ENCODE results near the gene BTNL9. TPM values are rescaled to one million over a fixed set of nuclear protein-coding genes. Genes with fewer than 3 reads are reported as not detected.
"Not testable (repeated sequence)": the region's sequence is repeated elsewhere in the genome, so short reads cannot be mapped to it uniquely, and the experiment has no call there.

Gene BTNL9
- total RNA-seq, 2 experiments from 2014 or later, result not detected

- peaks cover 6% of the 10 kb centered on the region for H3K27me3 Mint-ChIP-seq
- H3K4me3 Mint-ChIP-seq, result no peak overlapping the region
- H3K36me3 Mint-ChIP-seq, result no peaks in the 10 kb centered on the region
- H3K4me1 Mint-ChIP-seq, result no peaks in the 10 kb centered on the region
- H3K9me3 Mint-ChIP-seq, result peaks cover 2% of the 10 kb centered on the region
- POLR2A ChIA-PET, result no interaction called here
- DNase-seq (no peak), ATAC-seq (ENCODE audit: low read depth) (no peak)
- no peak overlapping the region for H3K27ac Mint-ChIP-seq
Measured at GRCh38 chr5:181035991-181036815, 3.9 kb upstream of the BTNL9 start.

GRCh38 chr5:181036816-181037364 lies 3.2 kb upstream of the BTNL9 start:
- DNase-seq (no peak), ATAC-seq (ENCODE audit: low read depth) (no peak)
- peaks cover 8% of the 10 kb centered on the region for H3K27me3 Mint-ChIP-seq
- H3K4me3 Mint-ChIP-seq, result no peak overlapping the region
- no peaks in the 10 kb centered on the region for H3K36me3 Mint-ChIP-seq
- no peaks in the 10 kb centered on the region for H3K4me1 Mint-ChIP-seq
- H3K27ac Mint-ChIP-seq, result no peak overlapping the region
- POLR2A ChIA-PET, result no interaction called here
- H3K9me3 Mint-ChIP-seq, result peaks cover 1% of the 10 kb centered on the region

DNA sequence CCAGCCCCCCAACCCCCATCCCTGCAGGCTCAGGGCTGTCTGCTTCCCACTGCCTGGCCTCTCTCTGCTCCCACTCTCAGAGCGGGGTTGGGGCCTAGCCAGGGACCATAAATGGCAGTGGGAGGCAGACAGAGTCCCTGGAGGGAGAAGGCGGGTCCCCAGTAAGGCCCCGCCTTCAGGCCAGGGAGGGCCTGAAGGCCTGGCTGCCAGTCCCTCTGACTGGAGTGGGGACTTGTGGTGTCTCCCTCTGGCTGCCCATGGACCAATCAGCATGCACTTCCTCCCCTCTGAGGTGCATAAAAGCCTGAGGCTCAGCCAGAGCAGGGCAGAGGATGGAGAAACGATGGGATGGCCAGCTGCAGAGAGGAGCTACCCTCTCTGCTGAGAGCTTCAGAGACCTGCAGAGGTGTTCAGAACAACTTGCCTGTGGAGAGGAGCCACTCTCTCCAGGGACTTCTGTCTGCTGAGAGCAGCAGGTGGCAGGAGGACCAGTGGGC lies 2.7 kb upstream of the BTNL9 start:
- no peaks in the 10 kb centered on the region for H3K36me3 Mint-ChIP-seq
- H3K27ac Mint-ChIP-seq, result no peak overlapping the region
- DNase-seq (no peak), ATAC-seq (ENCODE audit: low read depth) (no peak)
- no peaks in the 10 kb centered on the region for H3K9me3 Mint-ChIP-seq
- H3K27me3 Mint-ChIP-seq, result peaks cover 10% of the 10 kb centered on the region
- POLR2A ChIA-PET, result no interaction called here
- H3K4me1 Mint-ChIP-seq, result no peaks in the 10 kb centered on the region
- no peak overlapping the region for H3K4me3 Mint-ChIP-seq

GRCh38 chr5:181039471-181039870 lies 595 bp upstream of the BTNL9 start:
- no peaks in the 10 kb centered on the region for H3K4me1 Mint-ChIP-seq
- no peak overlapping the region for H3K27ac Mint-ChIP-seq
- no peak overlapping the region for H3K4me3 Mint-ChIP-seq
- peaks cover 10% of the 10 kb centered on the region for H3K27me3 Mint-ChIP-seq
- ATAC-seq (ENCODE audit: low read depth) (no peak), DNase-seq (no peak)
- POLR2A ChIA-PET, result no interaction called here
- H3K36me3 Mint-ChIP-seq, result no peaks in the 10 kb centered on the region
- no peaks in the 10 kb centered on the region for H3K9me3 Mint-ChIP-seq

GRCh38 chr5:181040631-181040945 lies 522 bp downstream of the BTNL9 start:
- DNase-seq (no peak), ATAC-seq (ENCODE audit: low read depth) (no peak)
- no peaks in the 10 kb centered on the region for H3K36me3 Mint-ChIP-seq
- no peaks in the 10 kb centered on the region for H3K4me1 Mint-ChIP-seq
- H3K27ac Mint-ChIP-seq, result no peak overlapping the region
- H3K4me3 Mint-ChIP-seq, result no peak overlapping the region
- peaks cover 10% of the 10 kb centered on the region for H3K27me3 Mint-ChIP-seq
- POLR2A ChIA-PET, result no interaction called here
- no peaks in the 10 kb centered on the region for H3K9me3 Mint-ChIP-seq

DNA sequence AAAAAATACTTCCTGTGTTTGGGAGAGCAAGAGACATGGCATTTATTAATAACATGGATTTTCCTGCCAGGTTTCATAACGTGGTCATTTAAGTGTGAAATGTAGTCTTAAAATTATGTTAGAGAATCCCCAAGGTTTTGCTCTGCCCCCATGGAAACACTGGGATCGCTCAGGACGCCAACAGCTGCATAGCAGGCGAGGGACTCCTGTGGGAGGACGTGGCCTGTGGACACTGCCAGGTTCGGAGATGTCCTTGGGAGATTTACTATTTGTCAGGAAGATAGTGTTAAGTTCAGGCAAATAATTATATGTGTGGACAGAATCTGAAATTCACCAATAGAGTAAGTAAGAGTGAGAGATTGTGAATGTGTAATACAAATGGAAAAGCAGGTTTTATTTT lies 977 bp downstream of the BTNL9 start:
- Mint-ChIP-seq H3K4me3 (no peak overlapping the region), H3K27ac (no peak overlapping the region), H3K36me3 (no peaks in the 10 kb centered on the region)

GRCh38 chr5:181042036-181042713 lies 2.1 kb downstream of the BTNL9 start:
- H3K36me3 Mint-ChIP-seq, result no peaks in the 10 kb centered on the region
- no peak for ATAC-seq (ENCODE audit: low read depth)
- no peaks in the 10 kb centered on the region for H3K4me1 Mint-ChIP-seq
- H3K9me3 Mint-ChIP-seq, result no peaks in the 10 kb centered on the region
- POLR2A ChIA-PET, result no interaction called here
- H3K27me3 Mint-ChIP-seq, result peaks cover 10% of the 10 kb centered on the region
- no peak overlapping the region for H3K27ac Mint-ChIP-seq
- no peak overlapping the region for H3K4me3 Mint-ChIP-seq
- DNase-seq, result no peak

More for the DNA sequence above, 977 bp downstream of the BTNL9 start:
- POLR2A ChIA-PET, result no interaction called here
- Mint-ChIP-seq H3K9me3 (no peaks in the 10 kb centered on the region), H3K27me3 (peaks cover 10% of the 10 kb centered on the region), H3K4me1 (no peaks in the 10 kb centered on the region)
- DNase-seq (no peak), ATAC-seq (ENCODE audit: low read depth) (no peak)

DNA sequence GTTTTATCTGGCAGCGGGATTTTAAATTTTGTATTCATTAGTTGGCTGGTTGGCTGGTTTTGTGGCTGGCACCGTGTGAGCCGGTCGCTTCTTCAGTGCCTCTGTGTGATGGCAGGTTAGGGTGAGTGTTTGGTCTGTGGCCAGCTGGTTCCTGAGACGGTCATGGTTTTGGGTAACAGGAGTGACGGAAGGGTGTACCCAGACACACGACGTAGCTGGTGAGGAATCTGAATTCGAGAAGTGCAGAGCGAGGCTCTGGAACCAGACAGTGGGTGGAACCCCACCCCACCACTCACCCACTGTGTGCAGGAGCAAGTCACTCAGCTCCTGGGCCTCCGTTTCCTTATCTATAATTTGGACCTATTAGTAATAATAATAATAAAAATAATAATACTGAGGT lies 2.7 kb downstream of the BTNL9 start:
- Mint-ChIP-seq H3K9me3 (no peaks in the 10 kb centered on the region), H3K27me3 (peaks cover 10% of the 10 kb centered on the region), H3K36me3 (no peaks in the 10 kb centered on the region), H3K4me1 (no peaks in the 10 kb centered on the region), H3K4me3 (no peak overlapping the region), H3K27ac (no peak overlapping the region)
- POLR2A ChIA-PET, result no interaction called here
- no peak for DNase-seq
- ATAC-seq (ENCODE audit: low read depth), result no peak

- DNase-seq (no peak), ATAC-seq (ENCODE audit: low read depth) (no peak)
- POLR2A ChIA-PET, result no interaction called here
- no peaks in the 10 kb centered on the region for H3K9me3 Mint-ChIP-seq
- peaks cover 12% of the 10 kb centered on the region for H3K27me3 Mint-ChIP-seq
- H3K4me3 Mint-ChIP-seq, result no peak overlapping the region
- H3K36me3 Mint-ChIP-seq, result no peaks in the 10 kb centered on the region
- H3K4me1 Mint-ChIP-seq, result no peaks in the 10 kb centered on the region
- no peak overlapping the region for H3K27ac Mint-ChIP-seq
Measured at GRCh38 chr5:181043285-181044092, 3.4 kb downstream of the BTNL9 start.

DNA sequence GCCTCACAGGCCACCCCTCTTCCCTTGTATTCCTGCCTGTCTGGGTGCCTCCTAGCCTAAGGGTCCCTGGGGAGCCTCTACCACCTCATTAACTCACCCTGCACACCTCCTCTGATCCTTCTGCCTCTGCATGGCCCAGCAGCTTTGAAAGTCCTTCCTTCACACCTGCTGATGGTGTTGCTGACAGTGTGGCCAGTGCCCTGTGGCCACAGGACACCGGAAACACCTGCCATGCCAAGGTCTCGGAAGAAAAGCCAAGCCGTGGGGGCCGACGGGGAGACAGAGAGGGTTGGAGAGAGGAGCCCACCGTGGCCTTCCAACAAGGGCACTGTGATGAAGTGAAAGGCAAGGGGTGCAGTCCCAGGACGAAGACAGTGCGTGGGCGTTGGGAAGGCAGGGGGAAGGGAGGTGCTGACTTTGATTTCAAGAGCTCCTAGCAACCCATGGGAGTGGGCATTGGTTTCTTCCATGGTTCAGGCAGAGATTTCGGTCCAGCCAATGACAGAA lies 4.1 kb downstream of the BTNL9 start:
- Mint-ChIP-seq H3K27ac (no peak overlapping the region), H3K36me3 (no peaks in the 10 kb centered on the region), H3K4me3 (no peak overlapping the region), H3K4me1 (no peaks in the 10 kb centered on the region), H3K9me3 (no peaks in the 10 kb centered on the region), H3K27me3 (peaks cover 12% of the 10 kb centered on the region)
- no peak for DNase-seq
- no peak for ATAC-seq (ENCODE audit: low read depth)
- POLR2A ChIA-PET, result no interaction called here

- peaks cover 14% of the 10 kb centered on the region for H3K27me3 Mint-ChIP-seq
- H3K9me3 Mint-ChIP-seq, result no peaks in the 10 kb centered on the region
- H3K4me3 Mint-ChIP-seq, result no peak overlapping the region
- no peaks in the 10 kb centered on the region for H3K36me3 Mint-ChIP-seq
- H3K4me1 Mint-ChIP-seq, result no peaks in the 10 kb centered on the region
- POLR2A ChIA-PET, result interaction anchor here (0.5 kb wide), 2 partner anchors 477 to 481 kb away, joined by 3 read pairs; no protein-coding TSS in a partner anchor
- DNase-seq, result no peak
- no peak overlapping the region for H3K27ac Mint-ChIP-seq
- ATAC-seq (ENCODE audit: low read depth), result no peak
Measured at GRCh38 chr5:181044662-181045305, 4.7 kb downstream of the BTNL9 start.

- no peaks in the 10 kb centered on the region for H3K9me3 Mint-ChIP-seq
- DNase-seq, result no peak
- no peaks in the 10 kb centered on the region for H3K36me3 Mint-ChIP-seq
- POLR2A ChIA-PET, result interaction anchor here (0.5 kb wide), 2 partner anchors 478 to 482 kb away, joined by 3 read pairs; no protein-coding TSS in a partner anchor
- H3K27me3 Mint-ChIP-seq, result peaks cover 14% of the 10 kb centered on the region
- no peak overlapping the region for H3K27ac Mint-ChIP-seq
- no peak for ATAC-seq (ENCODE audit: low read depth)
- no peak overlapping the region for H3K4me3 Mint-ChIP-seq
- H3K4me1 Mint-ChIP-seq, result no peaks in the 10 kb centered on the region
Measured at GRCh38 chr5:181045316-181045715, 5.2 kb downstream of the BTNL9 start.

DNA sequence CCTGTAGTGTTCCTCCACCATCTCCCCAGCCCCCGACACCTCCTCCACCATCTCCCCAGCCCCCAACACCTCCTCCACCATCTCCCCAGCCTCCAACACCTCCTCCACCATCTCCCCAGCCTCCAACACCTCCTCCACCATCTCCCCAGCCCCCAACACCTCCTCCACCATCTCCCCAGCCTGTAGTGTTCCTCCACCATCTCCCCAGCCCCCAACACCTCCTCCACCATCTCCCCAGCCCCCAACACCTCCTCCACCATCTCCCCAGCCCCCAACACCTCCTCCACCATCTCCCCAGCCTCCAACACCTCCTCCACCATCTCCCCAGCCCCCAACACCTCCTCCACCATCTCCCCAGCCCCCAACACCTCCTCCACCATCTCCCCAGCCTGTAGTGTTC lies 5.8 kb downstream of the BTNL9 start:
- H3K4me3 Mint-ChIP-seq; H3K9me3 Mint-ChIP-seq; H3K4me1 Mint-ChIP-seq; DNase-seq; H3K36me3 Mint-ChIP-seq; H3K27ac Mint-ChIP-seq; POLR2A ChIA-PET; ATAC-seq (ENCODE audit: low read depth): not testable (repeated sequence)
- H3K27me3 Mint-ChIP-seq, result peaks cover 20% of the 10 kb centered on the region
